ENCODE results near the gene MAMSTR. TPM values are rescaled to one million over a fixed set of nuclear protein-coding genes. Genes with fewer than 3 reads are reported as not detected.
"Not testable (repeated sequence)": the region's sequence is repeated elsewhere in the genome, so short reads cannot be mapped to it uniquely, and the experiment has no call there.

The MAMSTR gene
- total RNA-seq, 1 donor from 2014 or later, result under 0.01 TPM

DNA sequence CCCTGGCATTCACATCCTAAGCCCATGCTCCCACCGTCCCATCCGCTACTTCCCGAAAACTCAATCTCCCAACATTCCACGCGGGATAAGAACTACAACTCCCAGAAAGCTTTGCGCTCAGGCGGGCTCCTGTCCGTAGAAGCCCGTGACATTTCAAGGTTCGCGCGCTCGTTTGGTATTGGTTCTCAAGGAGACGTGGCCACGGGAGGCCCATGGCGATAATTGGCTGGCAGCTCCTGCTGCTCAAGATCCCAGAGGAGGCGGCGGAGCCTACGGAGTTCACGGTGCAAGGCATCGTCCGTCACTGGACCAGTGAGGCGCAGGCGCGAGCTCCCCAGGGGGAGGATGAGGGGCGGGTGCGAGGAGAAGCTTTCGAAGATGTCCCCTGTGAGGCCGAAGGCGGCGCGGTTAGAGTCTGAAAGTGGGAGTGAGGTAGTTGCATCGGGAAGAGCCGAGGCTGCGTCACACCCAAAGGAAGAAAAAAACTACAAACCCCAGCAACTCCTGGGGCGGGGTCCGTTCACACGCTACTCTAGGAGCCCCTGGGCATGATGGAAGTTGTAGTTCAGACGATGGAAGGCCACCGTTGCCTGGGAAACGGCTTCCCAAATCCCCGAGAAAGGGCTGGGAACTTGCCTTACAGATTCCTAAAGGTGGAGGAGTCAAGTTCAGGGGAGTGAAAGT is 1.2 kb upstream of the MAMSTR start:
- no peak for DNase-seq (ENCODE audit: low read depth in 2 of 2)

DNA sequence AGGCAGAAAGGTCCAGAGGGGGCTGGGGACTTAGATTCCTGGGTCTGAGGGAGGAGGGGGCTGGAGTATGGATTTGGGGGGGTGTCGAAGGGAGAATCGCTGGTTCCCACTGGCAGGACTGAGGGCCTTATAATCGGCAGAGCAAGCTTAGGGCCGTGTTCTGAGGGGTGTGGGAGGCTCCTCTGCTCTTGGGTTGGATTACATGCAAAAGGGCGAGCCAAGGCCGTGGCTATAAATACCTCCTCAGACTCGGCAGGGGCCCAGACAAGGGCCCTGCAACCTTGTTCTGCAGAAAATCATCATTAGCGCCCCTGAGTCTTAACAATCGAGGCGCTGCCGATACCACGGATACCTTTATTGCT is 707 bp upstream of the MAMSTR start:
- no peak for DNase-seq (ENCODE audit: low read depth in 2 of 2)

DNA sequence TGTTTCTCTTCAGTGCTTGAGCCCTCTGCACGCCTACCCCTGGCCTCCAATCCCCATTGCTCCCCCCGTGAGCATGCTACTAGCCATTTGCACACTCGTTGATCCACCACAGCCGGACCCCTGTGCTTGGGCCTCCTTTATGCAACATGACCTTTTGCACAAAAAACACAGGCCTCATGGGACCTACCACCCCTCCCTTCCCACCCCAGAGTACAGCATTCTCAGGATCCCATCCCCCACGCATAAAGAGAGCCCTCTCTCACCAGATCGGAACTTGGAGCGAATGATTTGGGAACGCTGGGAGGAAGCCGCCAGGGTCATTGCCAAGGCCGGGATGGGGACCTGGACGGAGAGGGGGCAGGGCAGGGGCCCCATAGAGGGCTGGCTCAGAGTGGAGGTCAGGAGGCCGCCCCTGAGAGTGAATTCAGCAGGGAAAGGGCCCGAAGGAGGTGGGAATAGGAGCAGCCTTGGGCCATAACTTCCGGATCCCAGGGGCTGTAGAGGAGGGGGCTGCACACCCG is 754 bp downstream of the MAMSTR start:
- DNase-seq (ENCODE audit: low read depth in 2 of 2), result no peak

DNA sequence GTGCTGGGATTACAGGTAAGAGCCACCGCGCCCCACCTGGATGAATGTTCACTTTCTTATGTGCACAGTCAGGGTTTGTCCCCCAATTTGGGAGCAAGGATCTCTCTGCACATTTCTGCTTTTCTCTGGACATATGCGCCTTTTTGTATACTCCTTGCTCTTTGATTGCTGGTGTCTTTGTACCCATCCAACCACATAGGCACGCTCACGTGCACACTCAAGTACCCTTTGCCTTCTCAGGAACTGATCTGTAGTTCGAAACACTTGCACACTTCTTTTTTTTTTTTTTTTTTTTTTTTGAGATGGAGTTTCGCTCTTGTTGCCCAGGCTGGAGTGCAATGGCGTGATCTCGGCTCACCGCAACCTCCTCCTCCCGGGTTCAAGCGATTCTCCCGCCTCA is 1.4 kb downstream of the MAMSTR start:
- not testable (repeated sequence) for DNase-seq (ENCODE audit: low read depth in 2 of 2)

DNA sequence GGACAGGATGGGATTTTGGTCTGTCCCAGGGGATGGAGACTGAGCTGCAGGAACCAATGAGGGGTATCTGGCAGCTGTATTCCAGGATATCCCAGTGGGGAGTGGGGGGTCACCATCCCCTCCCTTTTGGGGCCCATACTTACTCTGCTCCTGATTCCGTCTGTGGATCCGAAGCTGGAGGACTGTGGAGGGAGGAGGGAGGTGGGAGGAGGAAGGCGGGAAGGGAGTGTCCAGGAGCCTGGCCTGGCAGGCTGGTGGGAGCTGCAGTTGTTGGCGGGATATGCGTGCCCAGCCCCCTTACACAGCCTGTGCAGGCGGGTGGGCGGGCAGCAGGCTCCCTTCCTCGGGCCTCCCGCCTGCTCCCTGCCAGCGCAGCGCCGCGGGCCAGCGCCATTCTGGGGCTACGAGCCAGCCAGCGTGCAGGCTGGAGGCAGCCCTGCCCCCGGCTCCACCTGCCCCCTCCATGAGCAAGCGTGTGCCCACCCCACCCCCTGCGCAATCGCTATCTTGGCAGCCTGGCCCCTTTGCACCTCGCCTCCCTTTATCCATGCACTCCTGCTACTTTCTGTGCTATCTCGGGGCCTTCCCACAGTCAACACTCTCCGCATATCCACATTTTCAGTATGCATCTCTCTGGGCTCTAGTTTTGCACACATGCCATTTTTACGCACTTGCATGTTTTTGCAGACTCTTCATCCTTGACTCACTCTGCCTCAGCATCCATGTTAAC is 2.8 kb downstream of the MAMSTR start:
- DNase-seq (ENCODE audit: low read depth in 2 of 2), result no peak

DNA sequence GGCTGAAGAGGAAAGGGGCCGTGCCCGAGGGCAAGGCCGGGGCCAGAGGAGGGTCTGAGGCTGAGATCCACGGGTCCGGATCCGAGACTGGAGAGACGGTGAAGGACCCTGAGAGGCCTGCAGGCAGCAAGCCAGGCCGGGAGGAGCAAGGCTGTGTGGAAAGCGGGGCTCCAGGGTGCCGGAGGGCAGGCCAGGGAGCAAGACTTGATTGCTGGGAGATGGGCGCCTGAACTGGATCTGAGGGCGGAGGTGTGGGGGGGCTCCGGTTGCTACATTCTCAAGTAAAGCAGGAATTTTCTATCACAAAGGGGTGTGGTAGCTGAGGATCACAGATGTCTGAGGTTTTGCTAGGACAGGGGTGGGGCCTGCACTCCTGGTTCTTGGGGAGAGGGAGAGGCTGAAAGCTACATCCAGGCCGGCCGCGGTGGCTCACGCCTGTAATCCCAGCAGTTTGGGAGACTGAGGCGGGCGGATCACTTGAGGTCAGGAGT is 3.8 kb downstream of the MAMSTR start:
- no peak for DNase-seq (ENCODE audit: low read depth in 2 of 2)

DNA sequence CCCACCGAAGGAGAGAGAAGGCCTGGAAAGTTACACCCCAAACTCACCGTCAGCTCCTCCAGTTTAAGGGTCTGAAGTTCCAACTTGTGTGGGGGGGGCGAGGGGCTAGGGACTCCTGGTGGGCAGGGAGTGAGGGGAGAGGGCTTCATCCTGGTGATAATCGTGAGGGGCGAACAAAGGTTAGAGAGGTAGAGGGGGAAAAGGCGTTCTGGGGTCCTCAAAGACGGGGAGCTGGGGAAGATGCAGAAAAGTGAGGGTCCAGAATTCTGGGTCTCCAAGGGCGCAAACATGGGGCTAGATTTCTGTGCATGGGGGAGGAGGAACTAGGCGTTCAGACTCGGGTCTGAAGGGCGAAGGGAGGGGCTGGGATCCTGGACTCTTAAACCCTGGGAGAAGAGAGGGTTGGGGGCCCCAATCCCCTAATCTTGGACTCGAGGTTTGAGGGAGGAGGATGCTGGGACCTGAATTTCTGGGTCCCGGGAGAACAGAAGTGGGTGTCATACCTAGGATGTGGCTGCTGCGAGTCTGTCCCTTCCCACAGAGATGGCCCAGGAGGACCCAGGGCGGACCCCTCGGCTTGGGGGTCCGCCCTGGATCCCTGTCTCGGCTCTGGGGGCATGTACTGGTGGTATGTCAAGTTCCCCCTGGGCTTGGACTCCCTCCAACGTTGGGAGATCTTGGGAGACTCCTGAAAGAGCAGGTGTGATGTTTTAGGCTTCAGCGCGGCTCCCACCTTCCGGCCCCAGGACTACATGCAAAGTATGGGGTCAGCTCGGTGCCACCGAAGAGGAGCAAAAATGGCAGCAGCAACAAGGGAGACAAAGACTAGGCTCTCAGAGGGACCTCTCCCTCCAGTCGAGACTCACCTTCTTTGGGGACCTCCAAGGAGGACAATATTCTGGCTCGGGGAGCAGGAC is 4.5 kb downstream of the MAMSTR start:
- DNase-seq (ENCODE audit: low read depth in 2 of 2), result no peak

DNA sequence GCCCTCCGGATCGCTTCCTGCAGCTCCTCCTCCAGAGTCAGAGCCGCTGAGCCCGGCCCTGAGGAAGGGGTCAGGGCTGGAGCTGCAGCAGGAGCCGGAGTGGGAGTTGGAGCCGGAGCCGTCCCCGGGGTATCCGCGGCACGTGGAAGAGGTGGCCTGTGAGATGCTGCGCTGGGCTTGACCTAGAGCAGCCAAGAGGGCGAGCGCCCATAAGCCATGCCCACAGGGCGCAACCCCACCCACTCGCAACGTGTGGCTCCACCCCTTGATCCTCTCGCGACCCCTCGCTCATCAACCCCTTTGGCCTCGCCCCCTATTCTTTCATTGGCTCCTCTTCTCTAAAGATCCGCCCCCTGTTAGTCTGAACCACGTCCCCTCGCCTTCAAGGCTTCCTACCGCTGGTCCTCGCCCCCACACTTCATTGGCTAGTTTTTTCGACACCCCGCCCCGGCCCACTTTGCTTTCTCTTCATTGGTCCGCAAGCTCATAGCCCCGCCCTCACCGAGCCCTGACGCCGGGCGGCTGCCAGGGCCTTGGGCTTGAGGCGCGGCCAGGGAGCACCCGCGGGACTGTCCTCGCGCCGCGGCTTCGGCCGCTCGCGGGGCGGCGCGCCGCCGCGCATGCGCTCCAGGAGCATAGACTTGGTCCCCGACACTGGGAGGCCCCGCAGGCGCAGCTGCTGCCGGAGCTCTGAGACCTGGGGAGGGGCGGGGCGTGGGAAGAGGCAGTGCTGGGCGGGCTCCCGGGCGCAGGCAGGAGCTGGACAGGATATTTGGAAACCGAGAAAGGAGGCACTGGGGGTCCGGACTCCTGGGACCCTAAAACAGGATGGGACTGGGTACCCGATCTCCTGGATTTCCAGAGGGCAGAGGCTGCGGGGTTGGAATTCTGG is 5.4 kb downstream of the MAMSTR start:
- DNase-seq (ENCODE audit: low read depth in 2 of 2), result peak; percentile 99 to 100

DNA sequence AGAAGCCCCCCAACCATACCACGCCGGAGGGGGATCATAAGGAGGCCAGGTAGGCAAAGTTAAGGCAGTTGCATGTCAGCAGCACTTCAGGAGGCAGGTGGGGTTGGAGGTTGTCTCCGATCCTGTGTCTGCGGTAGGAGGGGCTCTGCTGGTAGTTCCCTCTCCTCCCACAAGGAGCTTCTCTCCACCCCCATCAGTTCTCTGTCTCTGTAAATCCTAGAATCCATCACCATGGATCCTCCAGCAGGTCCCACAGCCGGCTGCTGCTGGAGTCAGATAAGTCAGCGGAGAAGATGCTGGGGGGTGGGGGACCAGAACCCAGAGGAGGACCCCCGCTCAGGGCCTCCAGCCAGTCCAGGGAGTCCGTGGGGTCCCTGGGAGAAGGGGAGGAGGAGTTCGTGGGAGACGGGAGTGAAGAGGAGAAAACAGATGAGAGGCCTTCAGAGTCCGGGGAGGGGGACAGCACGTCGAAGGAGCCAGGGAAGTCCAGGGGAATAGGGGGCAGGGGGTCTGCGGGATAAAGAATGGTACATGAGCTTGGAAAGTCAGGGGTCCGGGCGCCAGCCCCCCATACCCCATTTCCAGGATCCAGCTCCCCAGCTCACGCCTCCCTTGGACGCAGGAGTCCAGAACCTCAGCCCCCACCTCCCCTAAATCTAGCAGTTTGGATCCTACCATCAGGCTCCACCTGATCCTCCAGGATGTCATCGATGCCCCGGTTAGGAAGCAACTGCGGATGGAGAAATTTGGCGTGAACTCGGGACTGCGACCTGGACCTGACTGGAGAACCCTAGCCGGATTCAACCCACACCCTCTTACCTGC is 6.3 kb downstream of the MAMSTR start:
- DNase-seq (ENCODE audit: low read depth in 2 of 2), result peak in 1 of 2 donors; percentile 37

DNA sequence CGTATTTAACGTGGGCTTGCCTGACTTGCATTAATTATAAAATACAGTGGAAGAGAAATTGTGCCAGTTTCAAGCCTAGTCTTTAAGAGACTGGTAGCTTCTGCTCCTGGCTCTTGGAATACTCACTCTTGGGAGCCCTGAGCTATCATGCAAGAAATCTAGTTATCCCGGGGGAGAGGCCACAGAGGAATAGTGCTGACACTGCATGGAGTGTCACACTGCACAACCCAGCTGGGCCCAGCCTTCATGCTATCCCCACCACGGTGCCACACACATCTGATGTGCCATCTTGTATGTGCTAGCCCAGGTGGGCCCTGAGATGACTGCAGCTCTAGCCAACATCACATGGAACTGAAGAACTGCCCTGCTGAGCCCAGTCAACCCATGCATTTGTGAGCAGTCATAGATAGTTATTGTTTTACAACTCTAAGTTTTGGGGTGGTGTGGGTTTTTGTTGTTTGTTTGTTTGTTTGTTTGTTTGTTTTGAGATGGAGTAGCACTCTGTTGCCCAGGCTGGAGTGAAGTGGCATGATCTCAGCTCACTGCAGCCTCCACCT is 8.3 kb downstream of the MAMSTR start:
- no peak for DNase-seq (ENCODE audit: low read depth in 2 of 2)

DNA sequence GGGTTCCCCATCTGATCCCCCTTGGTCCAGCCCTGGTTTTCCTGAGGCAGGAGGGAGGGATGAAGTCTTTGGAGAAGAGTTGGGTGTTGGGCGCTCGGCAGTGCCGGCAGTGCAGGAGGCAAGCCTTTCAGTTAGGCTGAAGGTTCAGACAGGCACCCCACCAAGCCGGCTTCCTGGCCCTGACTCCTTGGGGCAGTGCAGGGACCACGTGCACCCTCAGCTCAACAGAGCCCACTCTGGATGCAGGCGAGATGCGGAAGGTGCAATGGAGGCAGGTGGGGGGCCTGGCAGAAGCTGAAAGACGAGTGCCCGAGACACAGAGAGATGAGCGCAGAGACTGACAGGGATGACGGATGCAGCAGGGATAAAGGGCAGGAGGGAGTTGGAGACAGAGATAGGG is 11.1 kb downstream of the MAMSTR start:
- no peak for DNase-seq (ENCODE audit: low read depth in 2 of 2)

DNA sequence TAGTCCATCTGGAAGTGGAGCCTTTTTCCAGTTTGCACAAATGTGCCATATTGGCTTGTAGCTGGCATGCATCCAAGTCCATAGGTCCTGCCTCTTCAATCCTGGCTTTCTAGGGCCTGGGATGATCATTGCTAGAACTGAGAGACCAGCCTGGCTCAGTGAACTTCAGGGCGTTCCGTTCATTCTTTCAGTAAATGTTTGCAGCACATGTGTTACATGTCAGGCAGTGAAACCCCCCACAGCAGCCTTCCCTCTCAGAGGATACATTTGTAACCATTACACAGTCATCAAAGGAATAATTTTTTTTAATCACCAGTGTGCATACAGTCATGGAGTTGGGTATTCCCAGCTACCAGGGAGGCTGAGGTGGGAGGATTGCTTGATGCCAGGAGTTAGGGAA is 14.1 kb downstream of the MAMSTR start:
- no peak for DNase-seq (ENCODE audit: low read depth in 2 of 2)

DNA sequence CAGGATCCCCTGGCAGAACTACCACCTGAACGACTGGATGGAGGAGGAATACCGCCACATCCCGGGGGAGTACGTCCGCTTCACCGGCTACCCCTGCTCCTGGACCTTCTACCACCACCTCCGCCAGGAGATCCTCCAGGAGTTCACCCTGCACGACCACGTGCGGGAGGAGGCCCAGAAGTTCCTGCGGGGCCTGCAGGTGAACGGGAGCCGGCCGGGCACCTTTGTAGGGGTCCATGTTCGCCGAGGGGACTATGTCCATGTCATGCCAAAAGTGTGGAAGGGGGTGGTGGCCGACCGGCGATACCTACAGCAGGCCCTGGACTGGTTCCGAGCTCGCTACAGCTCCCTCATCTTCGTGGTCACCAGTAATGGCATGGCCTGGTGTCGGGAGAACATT is 16.2 kb downstream of the MAMSTR start:
- no peak for DNase-seq (ENCODE audit: low read depth in 2 of 2)

DNA sequence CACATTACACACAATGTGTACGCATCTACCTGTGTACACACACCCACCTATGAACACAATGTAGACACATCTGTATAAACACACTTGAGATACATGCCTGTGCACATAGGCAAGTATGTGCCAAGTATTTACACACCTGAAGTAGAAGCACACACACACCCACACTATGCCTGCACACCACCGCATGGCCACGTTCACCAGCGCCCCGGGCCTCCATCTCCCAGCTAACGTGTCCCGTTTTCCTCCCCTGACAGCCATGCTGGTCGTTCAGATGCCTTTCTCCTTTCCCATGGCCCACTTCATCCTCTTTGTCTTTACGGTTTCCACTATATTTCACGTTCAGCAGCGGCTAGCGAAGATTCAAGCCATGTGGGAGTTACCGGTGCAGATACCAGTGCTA is 16.8 kb downstream of the MAMSTR start:
- no peak for DNase-seq (ENCODE audit: low read depth in 2 of 2)

DNA sequence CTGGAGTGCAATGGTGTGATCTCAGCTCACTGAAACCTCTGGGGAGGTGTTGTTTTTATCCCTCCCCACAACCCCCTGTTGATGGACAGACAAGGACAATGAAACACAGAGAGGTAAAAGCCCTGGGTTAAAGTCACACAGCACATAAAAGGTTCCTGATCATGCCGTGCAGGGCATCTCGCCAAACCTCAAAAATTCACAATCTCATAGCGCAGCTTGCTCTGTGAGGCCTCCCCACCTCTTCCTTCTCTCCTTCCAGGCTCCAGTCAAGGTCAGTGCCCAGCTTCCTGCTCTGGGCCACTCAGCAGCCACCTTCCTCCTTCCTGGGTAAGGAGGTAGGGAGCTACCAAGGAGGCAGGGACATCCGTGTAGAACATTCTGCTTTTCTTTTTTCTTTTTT is 21.5 kb downstream of the MAMSTR start:
- DNase-seq (ENCODE audit: low read depth in 2 of 2), result peak in 1 of 2 donors; percentile 54

DNA sequence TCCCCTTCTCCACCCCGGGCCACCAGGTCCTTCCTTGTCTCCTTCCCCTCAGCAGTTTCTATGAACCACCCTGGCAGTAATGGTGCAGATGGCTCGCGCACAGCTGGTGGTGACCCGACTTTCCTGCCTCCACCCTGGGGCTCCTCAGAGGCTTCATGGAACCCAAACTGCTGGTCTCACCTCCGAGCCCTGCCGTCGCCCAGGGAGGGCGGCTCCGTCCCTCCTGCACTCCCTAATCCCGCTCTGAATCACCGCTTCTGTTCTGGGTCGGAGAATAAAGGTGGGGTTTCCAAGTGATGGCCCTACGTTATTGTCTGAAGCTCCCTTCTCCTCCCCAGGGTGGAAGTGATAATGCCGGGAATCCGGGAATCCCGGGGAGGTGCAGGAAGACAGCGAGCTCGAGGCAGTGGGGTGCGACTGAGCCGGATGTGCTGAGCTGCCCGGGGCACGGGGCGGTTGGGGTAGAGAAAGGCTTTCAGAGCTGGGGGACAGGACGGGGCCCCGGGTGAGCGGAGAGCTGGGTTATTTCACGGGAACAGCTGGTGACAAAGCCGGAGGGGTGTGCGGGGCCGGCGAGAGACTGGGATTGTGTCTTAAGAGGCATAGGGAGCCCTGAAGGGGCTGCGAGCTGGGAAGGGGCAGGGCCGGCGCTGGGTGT is 23.0 kb downstream of the MAMSTR start:
- DNase-seq (ENCODE audit: low read depth in 2 of 2), result no peak

DNA sequence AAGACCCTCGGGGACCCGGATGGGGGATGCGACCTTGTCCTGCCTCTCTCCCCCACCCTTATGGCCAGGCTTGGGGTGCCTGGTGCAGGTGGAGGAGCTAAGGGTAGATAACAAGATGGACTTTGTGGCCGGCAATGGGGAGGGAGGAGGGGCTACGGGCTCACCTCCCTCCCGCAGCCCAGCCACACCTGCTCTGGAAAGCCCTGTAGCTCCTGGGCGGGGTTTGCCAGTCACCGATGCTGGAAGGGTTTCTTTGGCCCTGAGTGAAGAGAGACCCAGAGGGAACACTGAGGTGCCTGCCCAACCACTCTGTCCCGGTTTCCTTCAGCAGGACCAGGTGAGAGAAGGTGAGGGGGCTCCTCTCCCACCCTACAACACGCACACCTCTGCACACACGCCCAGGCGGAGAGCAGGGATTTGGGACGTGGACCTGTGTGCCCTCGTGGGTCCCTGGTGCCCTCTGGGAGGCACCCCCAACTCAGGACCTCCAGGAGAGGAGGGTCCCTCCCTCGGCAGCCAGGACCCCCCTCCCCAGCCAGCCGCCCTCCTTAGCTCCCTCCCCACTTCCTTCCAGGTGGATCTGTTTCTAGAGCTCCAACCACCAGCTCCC is 23.7 kb downstream of the MAMSTR start, which contains the start of gene FUT2:
Gene FUT2, plus strand, starts transcription at position 229 of the 610 bp plus-strand sequence. CDS start 6,986 bp downstream, outside the sequence.
- DNase-seq (ENCODE audit: low read depth in 2 of 2), result no peak

DNA sequence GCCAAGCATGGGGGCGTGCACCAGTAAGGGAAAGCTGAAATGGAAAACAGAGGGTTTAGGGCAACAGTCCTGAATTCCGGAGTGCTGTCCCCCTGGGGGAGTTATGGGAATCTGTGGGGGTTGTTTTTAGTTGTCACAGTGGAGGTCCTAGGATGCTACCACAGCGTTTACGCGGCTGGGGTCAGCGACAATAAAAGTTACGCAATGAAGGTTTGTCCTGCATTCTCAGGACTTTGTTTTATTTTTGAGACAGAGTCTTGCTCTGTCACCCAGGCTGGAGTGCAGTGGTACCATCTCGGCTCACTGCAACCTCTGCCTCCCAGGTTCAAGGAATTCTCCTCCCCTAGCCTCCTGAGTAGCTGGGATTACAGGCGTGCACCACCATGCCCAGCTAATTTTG is 25.9 kb downstream of the MAMSTR start:
- DNase-seq (ENCODE audit: low read depth in 2 of 2), result not testable (repeated sequence)
